Duodenal mucosa (tissue), 2 donors: ENCODE results near the gene SERTAD1.
"Not testable (repeated sequence)": the region's sequence is repeated elsewhere in the genome, so short reads cannot be mapped to it uniquely, and the experiment has no call there.

Source experiments
- H3K27ac ChIP-seq: one replicate; pipeline ENCODE4 v1.7.0; 2013; ENCODE audit warnings: low read depth, low read length
- H3K27me3 ChIP-seq, 2 donors: one replicate each; pipeline ENCODE4 v1.7.0; 2013; ENCODE audit warnings: low read length in 2 of 2, control low read depth in 1 of 2; ENCODE audit not compliant: insufficient read depth in 2 of 2, control insufficient read depth in 1 of 2
- H3K36me3 ChIP-seq, 2 donors: one replicate each; pipeline ENCODE4 v1.7.0; 2013; ENCODE audit warnings: low read length in 2 of 2, control low read depth in 1 of 2; ENCODE audit not compliant: insufficient read depth in 2 of 2, control insufficient read depth in 1 of 2
- H3K4me1 ChIP-seq, 2 donors: one replicate each; pipeline ENCODE4 v1.7.0; 2013; ENCODE audit warnings: low read length in 2 of 2, control low read depth in 1 of 2; ENCODE audit not compliant: insufficient read depth in 2 of 2, control insufficient read depth in 1 of 2
- H3K4me3 ChIP-seq, 2 donors: one replicate each; pipeline ENCODE4 v1.7.0; 2013; ENCODE audit warnings: low read length in 2 of 2, low read depth in 1 of 2
- H3K9ac ChIP-seq, 2 donors: one replicate each; pipeline ENCODE4 v1.7.0; 2013; ENCODE audit warnings: low read length in 2 of 2, low read depth in 1 of 2
- H3K9me3 ChIP-seq, 2 donors: one replicate each; pipeline ENCODE4 v1.7.0; 2013; ENCODE audit warnings: low read length in 2 of 2, control low read depth in 1 of 2; ENCODE audit not compliant: control insufficient read depth in 1 of 2

The SERTAD1 gene

DNA sequence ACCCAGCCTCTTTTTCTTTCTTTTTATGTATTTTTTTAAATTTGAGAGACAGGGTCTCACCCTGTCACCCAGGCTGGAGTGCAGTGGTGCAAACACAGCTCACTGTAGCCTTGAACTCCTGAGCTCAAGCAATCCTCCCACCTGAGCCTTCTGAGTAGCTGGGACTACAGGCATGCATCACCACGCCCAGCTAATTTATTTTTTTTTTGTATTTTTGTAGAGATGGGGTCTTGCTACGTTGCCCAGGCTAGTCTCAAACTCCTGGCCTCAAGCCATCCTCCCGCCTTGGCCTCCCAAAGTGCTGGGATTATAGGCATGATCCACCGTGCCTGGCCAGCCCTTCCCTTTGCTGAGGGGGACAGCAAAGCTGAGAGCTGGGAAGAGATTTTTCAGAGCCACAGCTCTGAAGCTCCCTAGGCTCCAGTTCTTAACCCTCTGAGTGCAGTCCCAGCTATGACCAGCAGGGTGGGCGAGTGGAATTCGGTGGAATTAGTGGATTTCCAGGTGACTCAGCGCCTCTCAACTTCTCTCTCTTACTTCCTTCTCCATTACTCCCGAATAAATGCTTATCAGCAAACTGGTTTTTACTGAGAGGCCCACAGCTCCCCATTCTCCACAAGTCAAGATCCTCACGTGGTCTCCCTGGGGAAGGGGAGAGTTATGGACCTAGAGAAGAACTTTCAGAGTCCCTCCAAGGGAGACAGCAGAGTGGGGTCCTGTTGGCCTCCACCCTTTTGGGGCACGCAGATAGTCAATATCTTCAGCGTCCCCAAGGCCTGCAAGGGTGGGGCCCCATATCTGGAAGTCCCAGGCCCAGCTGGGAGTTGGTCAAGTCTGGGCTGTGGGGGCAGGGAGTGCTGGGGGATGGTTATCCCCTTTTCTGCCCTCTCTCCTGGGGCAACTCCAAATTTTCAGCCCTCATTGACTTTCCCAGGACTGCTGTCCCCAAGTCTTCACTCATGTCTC lies 38.5 kb upstream of the SERTAD1 start:
- peaks cover 4 to 6% of the 10 kb centered on the region in 2 donors for H3K27me3 ChIP-seq
- H3K4me3 ChIP-seq, result peak overlapping the region; percentile 79 to 90
- H3K4me1 ChIP-seq, result peaks cover 27 to 30% of the 10 kb centered on the region in 2 donors
- H3K27ac ChIP-seq, result peak overlapping the region; percentile 93
- no peaks in the 10 kb centered on the region for H3K36me3 ChIP-seq
- H3K9ac ChIP-seq, result peak overlapping the region; percentile 76 to 96
- H3K9me3 ChIP-seq, result no peaks in the 10 kb centered on the region

DNA sequence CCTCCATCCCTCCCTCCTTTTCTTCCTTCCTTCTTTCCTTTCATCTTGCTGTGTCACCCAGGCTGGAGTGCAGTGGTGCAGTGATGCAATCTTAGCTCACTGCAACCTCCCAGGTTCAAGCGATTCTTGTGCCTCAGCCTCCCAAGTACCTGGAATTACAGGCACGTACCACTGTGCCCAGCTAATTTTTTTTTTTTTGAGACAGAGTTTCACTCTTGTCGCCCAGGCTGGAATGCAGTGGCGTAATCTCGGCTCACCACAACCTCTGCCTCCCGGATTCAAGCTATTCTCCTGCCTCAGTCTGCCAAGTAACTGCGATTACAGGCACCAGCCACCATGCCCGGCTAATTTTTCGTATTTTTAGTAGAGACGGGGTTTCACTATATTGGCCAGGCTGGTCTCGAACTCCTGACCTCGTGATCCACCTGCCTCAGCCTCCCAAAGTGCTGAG lies 37.8 kb upstream of the SERTAD1 start:
- peaks cover 27 to 30% of the 10 kb centered on the region in 2 donors for H3K4me1 ChIP-seq
- H3K4me3 ChIP-seq, H3K9ac ChIP-seq, H3K36me3 ChIP-seq, H3K9me3 ChIP-seq, H3K27me3 ChIP-seq, H3K27ac ChIP-seq: not testable (repeated sequence)

DNA sequence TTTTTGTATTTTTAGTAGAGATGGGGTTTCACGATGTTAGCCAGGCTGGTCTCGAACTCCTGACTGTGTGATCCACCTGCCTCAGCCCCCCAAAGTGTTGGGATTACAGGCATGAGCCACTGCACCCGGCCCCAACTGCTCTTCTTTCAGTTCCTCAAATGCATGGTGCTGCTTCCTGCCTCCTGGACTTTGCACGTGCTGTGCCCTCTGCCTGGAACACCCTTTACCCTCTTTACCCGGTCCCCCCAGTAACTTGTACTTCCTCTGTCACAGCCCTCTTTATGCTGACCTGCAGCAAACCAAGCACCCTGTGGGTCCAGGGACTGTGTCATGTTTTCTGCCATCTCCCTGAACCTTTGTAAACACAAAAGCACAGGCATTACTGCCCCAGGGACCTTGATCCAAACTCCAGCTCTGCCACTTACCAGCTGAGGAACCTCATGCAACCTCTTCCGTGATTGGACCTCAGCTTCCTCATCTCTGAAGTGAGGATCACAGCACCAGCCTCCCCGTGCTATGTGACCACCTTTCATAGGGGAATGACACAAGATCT lies 36.0 kb upstream of the SERTAD1 start:
- no peak overlapping the region for H3K9ac ChIP-seq
- peak overlapping the region; percentile 11 to 16 for H3K4me3 ChIP-seq
- peaks cover 4 to 5% of the 10 kb centered on the region in 2 donors for H3K27me3 ChIP-seq
- H3K9me3 ChIP-seq, result no peaks in the 10 kb centered on the region
- H3K4me1 ChIP-seq, result peaks cover 26 to 30% of the 10 kb centered on the region in 2 donors
- peak overlapping the region; percentile 44 for H3K27ac ChIP-seq
- no peaks in the 10 kb centered on the region for H3K36me3 ChIP-seq

DNA sequence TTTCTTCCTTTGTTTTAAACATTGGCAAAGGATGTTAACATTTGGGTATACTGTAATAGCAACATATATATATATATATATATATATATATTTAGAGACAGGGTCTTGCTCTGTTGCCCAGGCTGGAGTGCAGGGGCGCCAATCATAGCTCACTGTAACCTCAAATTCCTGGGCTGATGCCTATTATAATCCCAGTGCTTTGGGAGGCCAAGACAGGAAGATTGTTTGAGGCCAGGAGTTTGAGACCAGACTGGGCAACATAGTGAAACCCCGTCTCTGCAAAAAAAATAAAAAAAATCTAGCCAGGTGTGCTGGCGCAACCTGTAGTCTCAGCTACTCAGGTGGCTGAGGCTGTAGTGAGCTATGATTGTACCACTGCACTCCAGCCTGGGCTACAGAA lies 34.4 kb upstream of the SERTAD1 start:
- peaks cover 14 to 22% of the 10 kb centered on the region in 2 donors for H3K4me1 ChIP-seq
- H3K27me3 ChIP-seq, result no peaks in the 10 kb centered on the region
- no peaks in the 10 kb centered on the region for H3K9me3 ChIP-seq
- no peak overlapping the region for H3K4me3 ChIP-seq
- no peak overlapping the region for H3K27ac ChIP-seq
- H3K36me3 ChIP-seq, result peaks cover 0 to 3% of the 10 kb centered on the region in 2 donors
- H3K9ac ChIP-seq, result no peak overlapping the region

DNA sequence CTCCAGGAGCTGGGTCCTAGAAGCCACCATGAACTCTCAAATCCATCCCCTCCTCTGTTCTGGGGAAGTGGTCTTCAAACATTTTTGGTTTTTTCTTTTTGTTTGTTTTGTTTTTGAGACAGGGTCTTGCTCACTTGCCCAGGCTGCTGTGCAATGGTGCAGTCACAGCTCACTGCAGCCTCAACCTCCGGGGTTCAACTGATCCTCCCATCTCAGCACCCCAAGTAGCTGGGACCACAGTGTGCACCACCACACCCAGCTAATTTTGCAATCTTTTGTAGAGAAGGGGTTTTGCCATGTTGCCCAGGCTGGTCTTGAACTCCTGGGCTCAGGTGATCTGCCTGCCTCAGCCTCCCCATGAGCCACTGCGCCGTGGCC lies 32.8 kb upstream of the SERTAD1 start:
- Histone ChIP-seq H3K9ac (no peak overlapping the region), H3K4me1 (peaks cover 6 to 12% of the 10 kb centered on the region in 2 donors), H3K27me3 (no peaks in the 10 kb centered on the region), H3K4me3 (no peak overlapping the region), H3K36me3 (peaks cover 0 to 4% of the 10 kb centered on the region in 2 donors), H3K9me3 (no peaks in the 10 kb centered on the region), H3K27ac (no peak overlapping the region)

DNA sequence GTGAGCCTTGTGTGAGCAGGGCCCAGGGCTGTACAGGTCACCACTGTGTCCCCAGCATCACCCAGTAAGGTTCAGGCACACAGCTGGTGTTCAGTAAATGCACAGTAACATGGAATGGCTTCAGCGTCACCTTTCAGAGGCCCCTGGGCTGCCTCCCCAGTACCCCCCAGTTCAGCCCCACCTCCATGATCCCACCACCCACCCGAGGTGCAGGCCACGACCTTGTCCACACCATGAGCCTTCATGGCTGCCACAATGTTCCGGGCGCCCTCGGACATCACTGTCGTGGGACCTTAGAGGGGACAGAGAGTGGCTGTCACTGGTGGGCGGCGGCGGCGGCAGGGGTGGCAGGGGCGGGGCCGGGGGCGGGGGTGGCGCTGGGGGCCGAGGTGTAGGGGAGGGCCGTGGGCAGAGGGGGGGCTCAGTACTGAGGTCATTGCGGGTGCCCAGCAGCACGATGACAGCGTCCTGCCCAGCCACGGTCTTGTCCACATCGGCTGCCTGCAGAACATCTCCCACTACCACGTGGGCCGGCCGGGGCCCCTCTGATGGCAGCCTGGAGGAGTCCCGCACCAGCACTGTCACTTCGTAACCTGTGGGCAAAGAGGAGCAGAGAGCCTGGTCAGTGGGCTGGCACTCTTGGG lies 32.3 kb upstream of the SERTAD1 start:
- Histone ChIP-seq H3K27me3 (no peaks in the 10 kb centered on the region), H3K4me1 (peaks cover 6 to 11% of the 10 kb centered on the region in 2 donors), H3K36me3 (peaks cover 0 to 4% of the 10 kb centered on the region in 2 donors), H3K4me3 (no peak overlapping the region), H3K9ac (no peak overlapping the region), H3K27ac (no peak overlapping the region), H3K9me3 (no peaks in the 10 kb centered on the region)

DNA sequence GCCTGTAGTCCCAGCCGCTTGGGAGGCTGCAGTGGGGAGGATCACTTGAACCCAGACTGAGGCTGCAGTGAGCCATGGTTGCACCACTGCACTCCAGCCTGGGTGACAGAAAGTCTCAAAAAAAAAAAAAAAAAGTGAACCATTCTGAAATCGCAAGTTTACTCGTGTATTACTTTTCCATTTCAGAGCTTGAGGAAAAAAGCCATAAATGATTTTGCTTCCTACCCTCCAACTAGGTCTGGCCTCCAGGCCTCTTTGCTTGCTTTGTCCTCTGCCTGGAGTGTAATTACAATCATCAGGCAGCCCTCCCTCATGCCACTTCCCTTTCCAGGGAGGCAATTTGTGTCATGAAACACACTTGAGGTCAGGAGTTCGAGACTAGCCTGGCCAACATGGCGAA lies 31.3 kb upstream of the SERTAD1 start:
- Histone ChIP-seq H3K4me3 (no peak overlapping the region), H3K4me1 (peaks cover 6 to 7% of the 10 kb centered on the region in 2 donors), H3K36me3 (peaks cover 0 to 4% of the 10 kb centered on the region in 2 donors), H3K9me3 (no peaks in the 10 kb centered on the region), H3K27ac (no peak overlapping the region), H3K9ac (no peak overlapping the region), H3K27me3 (no peaks in the 10 kb centered on the region)

DNA sequence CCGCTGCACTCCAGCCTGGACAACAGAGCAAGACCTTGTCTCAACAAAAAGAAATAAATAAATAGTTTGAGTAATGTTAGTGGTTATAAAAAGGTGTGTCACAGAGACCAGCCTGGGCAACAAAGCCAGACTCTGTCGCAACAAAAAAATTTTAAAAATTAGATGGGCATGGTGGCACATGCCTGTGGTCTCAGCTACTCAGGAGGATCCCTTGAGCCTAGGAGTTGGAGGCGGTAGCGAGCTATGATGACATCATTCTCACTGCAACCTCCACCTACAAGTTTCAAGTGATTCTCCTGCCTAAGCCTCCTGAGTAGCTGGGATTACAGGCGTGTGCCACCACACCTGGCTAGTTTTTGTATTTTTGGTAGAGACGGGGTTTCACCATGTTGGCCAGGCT lies 28.2 kb upstream of the SERTAD1 start:
- H3K27ac ChIP-seq, H3K4me1 ChIP-seq, H3K27me3 ChIP-seq, H3K4me3 ChIP-seq, H3K9me3 ChIP-seq, H3K9ac ChIP-seq: not testable (repeated sequence)
- peaks cover 0 to 10% of the 10 kb centered on the region in 2 donors for H3K36me3 ChIP-seq

DNA sequence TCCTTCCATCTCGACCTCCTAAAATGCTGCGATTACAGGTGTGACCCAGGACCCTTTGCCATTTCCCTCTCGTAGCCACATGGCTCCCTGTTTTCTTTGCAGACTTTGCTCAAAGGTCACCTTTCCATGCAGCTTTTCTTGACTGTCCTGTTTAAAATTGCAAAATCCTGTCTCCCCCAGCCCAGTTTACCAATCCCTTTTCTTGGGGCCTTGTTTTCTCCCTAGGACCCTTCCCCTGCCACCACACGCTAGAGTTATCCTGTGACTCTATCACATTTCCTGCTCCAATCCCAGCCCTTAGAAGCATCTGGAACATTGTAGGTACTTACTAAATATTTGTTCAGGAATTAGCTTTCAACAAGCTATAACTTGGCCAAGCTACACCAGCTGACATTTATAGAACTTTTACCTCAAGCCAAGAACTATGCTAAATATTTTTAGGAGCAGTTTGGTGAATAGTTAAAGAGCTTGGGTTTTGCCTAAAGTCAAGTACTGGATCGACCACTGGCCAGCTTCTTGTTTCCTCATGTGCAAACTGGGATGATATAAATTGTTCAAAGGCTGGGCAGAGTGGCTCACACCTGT lies 27.5 kb upstream of the SERTAD1 start:
- Histone ChIP-seq H3K27me3 (no peaks in the 10 kb centered on the region), H3K4me1 (no peaks in the 10 kb centered on the region), H3K27ac (no peak overlapping the region), H3K4me3 (no peak overlapping the region), H3K9ac (no peak overlapping the region), H3K9me3 (no peaks in the 10 kb centered on the region), H3K36me3 (peaks cover 0 to 10% of the 10 kb centered on the region in 2 donors)

DNA sequence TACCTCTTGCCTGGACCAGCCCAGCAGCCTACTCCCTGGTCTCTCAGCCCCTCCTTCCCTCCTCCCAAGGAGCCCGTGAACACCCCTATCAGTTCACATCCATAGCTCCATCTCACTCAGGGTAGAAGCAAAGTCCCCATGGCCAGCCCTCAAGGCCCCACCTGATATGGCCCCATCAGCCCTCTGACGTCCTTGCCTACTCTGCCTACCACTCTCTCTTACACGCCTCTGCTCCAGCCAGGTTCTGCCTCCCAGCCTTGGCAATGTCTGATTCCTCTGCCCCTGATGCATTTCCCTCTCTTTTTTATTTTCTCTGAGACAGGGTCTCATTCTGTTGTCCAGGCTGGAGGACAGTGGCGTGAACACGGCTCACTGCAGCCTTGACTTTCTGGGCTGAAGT lies 26.2 kb upstream of the SERTAD1 start:
- Histone ChIP-seq H3K4me1 (no peaks in the 10 kb centered on the region), H3K9ac (no peak overlapping the region), H3K4me3 (no peak overlapping the region), H3K9me3 (no peaks in the 10 kb centered on the region), H3K27me3 (no peaks in the 10 kb centered on the region), H3K36me3 (peaks cover 6 to 18% of the 10 kb centered on the region in 2 donors), H3K27ac (no peak overlapping the region)
